Panc1 (cell line): ENCODE measurements around the gene PRRT1B. TPM values are rescaled to one million over a fixed set of nuclear protein-coding genes. Genes with fewer than 3 reads are reported as not detected.

Experiments used
- ATAC-seq: fragments of 200-7000 bp; cut with Tn5 transposase; 2 replicates; pipeline ENCODE4 v1.9.1; 2020; ENCODE audit warnings: mild to moderate bottlenecking, moderate library complexity
- BruUV-seq: library from RNA; stranded (reverse); fragments of 400-500 nt; replicated peaks from 2 replicates; lab custom pipeline; 2021; lab: Mats Ljungman, UMichigan
- CTCF ChIA-PET: fragments of 300-600 bp; sonication (Branson Sonifier 250); formaldehyde crosslinking; loops from one replicate; lab custom pipeline; 2022; ENCODE audit warnings: antibody characterized with exemption; lab: Charles Lee
- POLR2A ChIA-PET: fragments of 300-600 bp; sonication (Branson Sonifier 250); formaldehyde crosslinking; loops from one replicate; lab custom pipeline; 2022; ENCODE audit warnings: antibody characterized with exemption; lab: Charles Lee
- DNase-seq: peaks from one replicate; pipeline ENCODE4 v3.0.0-alpha.2; 2010; ENCODE audit warnings: low read depth, low spot score
- H3K27ac ChIP-seq: 2 replicates; pipeline ENCODE4 v1.5.1; 2011; ENCODE audit warnings: mild to moderate bottlenecking, low read length, inconsistent platforms
- H3K27me3 ChIP-seq: fragments of 200-500 bp; sonication (Bioruptor generic); 2 replicates; pipeline ENCODE4 v1.6.0; 2014; ENCODE audit warnings: low read length, inconsistent platforms; ENCODE audit not compliant: control insufficient read depth, insufficient read depth
- H3K36me3 ChIP-seq: fragments of 200-500 bp; sonication (Bioruptor generic); 2 replicates; pipeline ENCODE4 v1.5.1; 2014; ENCODE audit warnings: inconsistent platforms, mild to moderate bottlenecking, low read length, moderate library complexity; ENCODE audit not compliant: control insufficient read depth, insufficient read depth
- H3K4me1 ChIP-seq: 2 replicates; pipeline ENCODE4 v1.5.1; 2011; ENCODE audit warnings: inconsistent platforms, mild to moderate bottlenecking, low read length, moderate library complexity; ENCODE audit not compliant: control insufficient read depth, insufficient read depth
- H3K4me3 ChIP-seq, 2 experiments: 2 replicates each; pipeline ENCODE4 v1.5.1; 2011 to 2012; ENCODE audit warnings: low read depth in 2 of 2, low read length in 2 of 2, mild to moderate bottlenecking in 2 of 2, inconsistent platforms in 1 of 2, moderate library complexity in 1 of 2
- H3K9me3 ChIP-seq: fragments of 200-500 bp; sonication (Bioruptor generic); 2 replicates; pipeline ENCODE4 v1.5.1; 2014; ENCODE audit warnings: low read depth, mild to moderate bottlenecking, inconsistent platforms, low read length, moderate library complexity; ENCODE audit not compliant: control insufficient read depth, insufficient read depth
- CTCF ChIP-seq: fragments of 450-650 bp; IDR thresholded peaks from 2 replicates; pipeline ENCODE4 v1.5.1; 2017; ENCODE audit warnings: mild to moderate bottlenecking
- POLR2AphosphoS5 ChIP-seq: IDR thresholded peaks from 2 replicates; pipeline ENCODE4 v1.6.1; 2012; ENCODE audit warnings: mild to moderate bottlenecking, low read depth, low read length, moderate library complexity
- REST ChIP-seq, 2 experiments: IDR thresholded peaks; 2 replicates each; pipeline ENCODE4 v1.6.1; 2011 to 2012; ENCODE audit warnings: low read depth in 2 of 2, control low read depth in 1 of 2, low read length in 1 of 2, mild to moderate bottlenecking in 1 of 2, moderate library complexity in 1 of 2; ENCODE audit not compliant: insufficient read depth in 1 of 2
- SIN3A ChIP-seq: IDR thresholded peaks from 2 replicates; pipeline ENCODE4 v1.6.1; 2012; ENCODE audit warnings: low read depth, mild to moderate bottlenecking, low read length, moderate library complexity, borderline replicate concordance; ENCODE audit not compliant: insufficient read depth
- TCF7L2 ChIP-seq: IDR thresholded peaks from 2 replicates; pipeline ENCODE4 v1.6.1; 2011; ENCODE audit warnings: mild to moderate bottlenecking, low read depth, low read length, inconsistent platforms
- in situ Hi-C: cut with HindIII; loops from 2 replicates; pipeline ENCODE4 v1.10.0; 2016; ENCODE audit warnings: low sequenced_read_pairs, low pct_unique_long_range_greater_than_20kb
- intact Hi-C: fragments of 100-400 bp; cut with micrococcal nuclease; formaldehyde crosslinking; loops from one replicate; pipeline ENCODE4 v1.10.0; 2022; ENCODE audit not compliant: unreplicated experiment
- total RNA-seq: library from RNA; stranded (reverse); gene quantifications from one replicate; pipeline ENCODE4 v1.2.1, GENCODE V29; 2021; ENCODE audit not compliant: unreplicated experiment

The PRRT1B gene
- total RNA-seq, 1 experiment from 2014 or later, result 1.1 TPM

GRCh38 chr9:131580358-131580757 lies 35.0 kb downstream of the PRRT1B start:
- in situ Hi-C loops, result no loop called here
- no TSS peak for BruUV-seq
- ATAC-seq, result no peak
- no peak for TF ChIP-seq POLR2AphosphoS5
- TF ChIP-seq REST (IDR thresholded peaks at IDR 0.05; ENCODE audit: insufficient read depth in 1 of 2, low read depth in 2 of 2, low read length in 1 of 2), result no peak
- no peak for TF ChIP-seq TCF7L2
- no peak for TF ChIP-seq SIN3A
- TF ChIP-seq CTCF, result no peak
- H3K27me3 ChIP-seq, result no peaks in the 10 kb centered on the region
- CTCF ChIA-PET, result no interaction called here
- H3K9me3 ChIP-seq, result no peaks in the 10 kb centered on the region
- no peaks in the 10 kb centered on the region for H3K4me1 ChIP-seq
- no peak for DNase-seq
- POLR2A ChIA-PET, result no interaction called here
- H3K36me3 ChIP-seq, result no peaks in the 10 kb centered on the region
- no peak overlapping the region for H3K27ac ChIP-seq
- no peak overlapping the region for H3K4me3 ChIP-seq
- intact Hi-C loops, result no loop called here

- no peaks in the 10 kb centered on the region for H3K4me1 ChIP-seq
- no TSS peak for BruUV-seq
- DNase-seq (no peak), ATAC-seq (no peak)
- POLR2A ChIA-PET, result no interaction called here
- H3K9me3 ChIP-seq, result no peaks in the 10 kb centered on the region
- TF ChIP-seq POLR2AphosphoS5, result no peak
- TF ChIP-seq TCF7L2, result no peak
- no peak for TF ChIP-seq CTCF
- TF ChIP-seq SIN3A, result no peak
- TF ChIP-seq REST (IDR thresholded peaks at IDR 0.05; ENCODE audit: insufficient read depth in 1 of 2, low read depth in 2 of 2, low read length in 1 of 2), result no peak
- H3K36me3 ChIP-seq, result no peaks in the 10 kb centered on the region
- intact Hi-C loops, result no loop called here
- H3K4me3 ChIP-seq, result no peak overlapping the region
- in situ Hi-C loops, result no loop called here
- H3K27me3 ChIP-seq, result no peaks in the 10 kb centered on the region
- CTCF ChIA-PET, result no interaction called here
- H3K27ac ChIP-seq, result no peak overlapping the region
Measured at GRCh38 chr9:131582056-131582455, 36.7 kb downstream of the PRRT1B start.
